ENCODE measurements around the gene MAVS. TPM values are rescaled to one million over a fixed set of nuclear protein-coding genes. Genes with fewer than 3 reads are reported as not detected.

Gene MAVS
- total RNA-seq, 1 donor from 2014 or later, result 44.9 TPM

DNA sequence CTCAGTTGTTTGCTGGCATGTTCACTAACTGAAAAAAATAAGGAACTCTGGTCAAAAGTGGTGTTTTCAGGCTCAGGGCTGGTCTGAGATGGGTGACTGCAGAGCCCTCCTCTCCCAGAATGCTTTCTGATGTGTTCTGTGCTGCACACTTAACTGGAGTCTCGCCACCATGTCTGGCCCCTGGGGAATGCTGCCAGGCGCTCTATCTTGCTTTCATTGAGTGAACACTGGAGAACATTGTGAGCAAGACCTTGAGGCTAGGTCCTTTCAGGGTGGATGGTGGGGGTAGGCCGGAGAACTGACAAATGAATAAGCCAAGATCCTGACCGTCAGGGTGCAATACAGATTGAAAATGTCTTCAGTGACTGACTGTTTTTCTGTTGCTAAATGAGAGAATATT lies 62.0 kb downstream of the MAVS start:
- DNase-seq, result peak; percentile 66
- H3K36me3 ChIP-seq, result peaks cover 52% of the 10 kb centered on the region
- no peak overlapping the region for H3K4me3 ChIP-seq

GRCh38 chr20:3909952-3910366 lies 63.3 kb downstream of the MAVS start:
- Histone ChIP-seq H3K4me3 (no peak overlapping the region), H3K27me3 (ENCODE audit: low read depth) (no peaks in the 10 kb centered on the region), H3K9me3 (replicated peaks) (no peaks in the 10 kb centered on the region), H3K27ac (replicated peaks) (peak overlapping the region; percentile 75), H3K4me1 (peaks cover 58% of the 10 kb centered on the region), H3K36me3 (peaks cover 65% of the 10 kb centered on the region)
- intact Hi-C loops (cut with micrococcal nuclease), result no loop called here
- no peak for DNase-seq
- no peak for TF ChIP-seq CTCF (IDR thresholded peaks at IDR 0.05; ENCODE audit: borderline replicate concordance)

More for the DNA sequence above, 62.0 kb downstream of the MAVS start:
- intact Hi-C loops (cut with micrococcal nuclease), result no loop called here
- H3K9me3 ChIP-seq (replicated peaks), result no peaks in the 10 kb centered on the region
- peak overlapping the region; percentile 75 for H3K27ac ChIP-seq (replicated peaks)
- no peak for TF ChIP-seq CTCF (IDR thresholded peaks at IDR 0.05; ENCODE audit: borderline replicate concordance)
- H3K4me1 ChIP-seq, result peaks cover 71% of the 10 kb centered on the region
- no peaks in the 10 kb centered on the region for H3K27me3 ChIP-seq (ENCODE audit: low read depth)

DNA sequence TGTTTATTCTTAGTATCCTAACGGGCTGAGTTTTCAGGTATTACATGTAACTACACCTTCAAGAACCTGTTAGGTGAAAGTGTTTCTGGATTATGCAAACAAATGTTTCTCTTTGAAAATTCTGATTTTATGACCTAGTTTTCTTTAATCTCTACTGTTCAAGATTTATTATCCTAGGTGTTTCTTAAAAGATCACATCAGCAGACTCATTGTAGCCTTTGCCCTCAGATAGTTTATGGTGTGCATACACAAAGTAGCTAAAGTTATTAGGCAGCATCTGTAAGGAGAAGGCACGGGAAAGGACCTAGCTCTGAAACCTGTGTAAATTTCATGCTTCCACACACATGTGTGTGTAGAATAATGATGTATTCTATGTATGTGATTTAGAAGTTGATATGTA lies 64.2 kb downstream of the MAVS start:
- H3K36me3 ChIP-seq, result peaks cover 70% of the 10 kb centered on the region
- H3K27me3 ChIP-seq (ENCODE audit: low read depth), result no peaks in the 10 kb centered on the region
- intact Hi-C loops (cut with micrococcal nuclease), result no loop called here
- no peak for DNase-seq
- H3K9me3 ChIP-seq (replicated peaks), result no peaks in the 10 kb centered on the region
- no peak for TF ChIP-seq CTCF (IDR thresholded peaks at IDR 0.05; ENCODE audit: borderline replicate concordance)
- H3K4me1 ChIP-seq, result peaks cover 57% of the 10 kb centered on the region
- no peak overlapping the region for H3K27ac ChIP-seq (replicated peaks)
- H3K4me3 ChIP-seq, result no peak overlapping the region

DNA sequence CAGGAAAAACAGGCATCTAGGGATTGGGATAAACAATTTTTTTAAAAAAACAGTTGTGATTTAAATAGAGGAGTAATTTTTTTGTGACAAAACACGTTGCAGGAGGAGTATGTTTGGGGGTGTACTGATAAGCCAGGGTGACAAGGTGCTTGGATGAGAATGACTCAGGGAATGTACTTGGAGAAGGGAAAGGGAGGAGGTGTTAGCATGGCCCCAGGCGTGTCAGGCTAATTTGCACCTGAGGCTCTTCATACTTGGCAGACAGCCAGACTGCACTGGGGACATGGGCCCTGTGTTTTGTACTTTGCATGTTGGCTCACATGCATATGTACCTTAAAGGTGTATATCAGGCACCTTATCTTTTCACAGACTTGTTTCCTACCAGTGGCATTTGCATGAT lies 65.3 kb downstream of the MAVS start:
- Histone ChIP-seq H3K9me3 (replicated peaks) (no peaks in the 10 kb centered on the region), H3K4me3 (no peak overlapping the region), H3K4me1 (peaks cover 65% of the 10 kb centered on the region), H3K27ac (replicated peaks) (no peak overlapping the region), H3K27me3 (ENCODE audit: low read depth) (no peaks in the 10 kb centered on the region), H3K36me3 (peaks cover 70% of the 10 kb centered on the region)
- TF ChIP-seq CTCF (IDR thresholded peaks at IDR 0.05; ENCODE audit: borderline replicate concordance), result no peak
- intact Hi-C loops (cut with micrococcal nuclease), result no loop called here
- peak; percentile 11 for DNase-seq

DNA sequence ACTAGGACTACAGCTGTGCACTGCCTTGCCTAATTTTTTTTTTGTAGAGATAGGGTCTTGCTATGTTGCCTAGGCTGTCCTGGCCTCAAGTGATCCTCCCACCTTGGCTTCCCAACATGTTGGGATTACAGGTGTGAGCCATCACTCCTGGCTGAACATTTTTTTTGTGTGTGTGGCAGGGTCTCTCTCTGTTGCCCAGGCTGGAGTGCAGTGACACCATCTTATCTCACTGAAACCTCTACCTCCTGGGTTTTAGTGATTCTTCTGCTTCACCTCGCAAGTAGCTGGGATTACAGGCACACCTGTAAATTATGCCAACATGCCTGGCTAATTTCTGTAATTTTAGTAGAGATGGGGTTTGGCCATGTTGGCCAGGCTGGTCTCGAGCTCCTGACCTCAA lies 67.8 kb downstream of the MAVS start:
- DNase-seq, result no peak
- no peak for TF ChIP-seq CTCF (IDR thresholded peaks at IDR 0.05; ENCODE audit: borderline replicate concordance)
- intact Hi-C loops (cut with micrococcal nuclease), result no loop called here
- Histone ChIP-seq H3K27ac (replicated peaks) (no peak overlapping the region), H3K4me3 (no peak overlapping the region), H3K27me3 (ENCODE audit: low read depth) (no peaks in the 10 kb centered on the region), H3K4me1 (peaks cover 44% of the 10 kb centered on the region), H3K9me3 (replicated peaks) (no peaks in the 10 kb centered on the region), H3K36me3 (peaks cover 71% of the 10 kb centered on the region)

GRCh38 chr20:3915691-3916090 lies 69.1 kb downstream of the MAVS start:
- no peak overlapping the region for H3K4me3 ChIP-seq
- peaks cover 34% of the 10 kb centered on the region for H3K4me1 ChIP-seq
- H3K9me3 ChIP-seq (replicated peaks), result no peaks in the 10 kb centered on the region
- H3K36me3 ChIP-seq, result peaks cover 71% of the 10 kb centered on the region
- intact Hi-C loops (cut with micrococcal nuclease), result no loop called here
- DNase-seq, result no peak
- H3K27me3 ChIP-seq (ENCODE audit: low read depth), result no peaks in the 10 kb centered on the region
- H3K27ac ChIP-seq (replicated peaks), result no peak overlapping the region
- TF ChIP-seq CTCF (IDR thresholded peaks at IDR 0.05; ENCODE audit: borderline replicate concordance), result no peak

All from left ventricle myocardium inferior (tissue), 1 donor.